Neural progenitor cell (in vitro differentiated cells): ENCODE data around the gene THBS1. TPM values are rescaled to one million over a fixed set of nuclear protein-coding genes. Genes with fewer than 3 reads are reported as not detected.

Experiments used
- DNase-seq: peaks from one replicate; pipeline ENCODE4 v3.0.0-alpha.2; 2016; ENCODE audit warnings: low spot score
- H2AFZ ChIP-seq: fragments of 200-600 bp; sonication (generic); replicated peaks from 2 replicates; pipeline ENCODE4 v1.6.1; 2016; ENCODE audit warnings: antibody characterized with exemption
- H3F3A ChIP-seq: fragments of 200-600 bp; sonication (generic); 2 replicates; pipeline ENCODE4 v1.6.1; 2016; ENCODE audit warnings: antibody characterized with exemption, low read depth
- H3K27ac ChIP-seq: fragments of 200-600 bp; sonication (generic); 2 replicates; pipeline ENCODE4 v1.5.1; 2016; ENCODE audit warnings: mild to moderate bottlenecking
- H3K27me3 ChIP-seq: fragments of 200-600 bp; sonication (generic); 2 replicates; pipeline ENCODE4 v1.6.1; 2016; ENCODE audit warnings: mild to moderate bottlenecking, moderate library complexity
- H3K36me3 ChIP-seq: fragments of 200-600 bp; sonication (generic); 2 replicates; pipeline ENCODE4 v1.5.1; 2016
- H3K4me1 ChIP-seq: fragments of 200-600 bp; sonication (generic); 2 replicates; pipeline ENCODE4 v1.6.1; 2016; ENCODE audit warnings: mixed run types
- H3K4me2 ChIP-seq: fragments of 200-600 bp; sonication (generic); 2 replicates; pipeline ENCODE4 v1.6.1; 2016
- H3K4me3 ChIP-seq: fragments of 200-600 bp; sonication (generic); 2 replicates; pipeline ENCODE4 v1.5.1; 2016
- H3K79me2 ChIP-seq: fragments of 200-600 bp; sonication (generic); 2 replicates; pipeline ENCODE4 v1.6.1; 2016; ENCODE audit warnings: low read depth
- H3K9ac ChIP-seq: fragments of 200-600 bp; sonication (generic); 2 replicates; pipeline ENCODE4 v1.6.1; 2016
- H3K9me3 ChIP-seq: fragments of 200-600 bp; sonication (generic); 2 replicates; pipeline ENCODE4 v1.5.1; 2016; ENCODE audit warnings: low read depth
- H4K20me1 ChIP-seq: fragments of 200-600 bp; sonication (generic); 2 replicates; pipeline ENCODE4 v1.6.1; 2016; ENCODE audit warnings: low read depth
- H3K27ac Mint-ChIP-seq: 3 replicates; pipeline ENCODE4 v1.8.0; 2021; ENCODE audit warnings: mixed read lengths
- H3K27me3 Mint-ChIP-seq: 2 replicates; pipeline ENCODE4 v1.8.0; 2022; ENCODE audit warnings: low read depth, mild to moderate bottlenecking, inconsistent platforms, moderate library complexity, mixed read lengths; ENCODE audit not compliant: insufficient read depth
- H3K36me3 Mint-ChIP-seq: 3 replicates; pipeline ENCODE4 v1.8.0; 2021; ENCODE audit warnings: mixed read lengths
- H3K4me1 Mint-ChIP-seq: 3 replicates; pipeline ENCODE4 v1.8.0; 2021; ENCODE audit warnings: mixed read lengths
- H3K4me3 Mint-ChIP-seq: 3 replicates; pipeline ENCODE4 v1.8.0; 2021; ENCODE audit warnings: mild to moderate bottlenecking, moderate library complexity, mixed read lengths
- H3K9me3 Mint-ChIP-seq: 3 replicates; pipeline ENCODE4 v1.8.0; 2020; ENCODE audit warnings: mixed read lengths
- CTCF ChIP-seq: fragments of 200-600 bp; sonication (generic); IDR thresholded peaks from 2 replicates; pipeline ENCODE4 v1.5.1; 2017; ENCODE audit warnings: antibody characterized with exemption, mild to moderate bottlenecking
- EZH2 ChIP-seq: fragments of 200-600 bp; sonication (generic); IDR thresholded peaks from 2 replicates; pipeline ENCODE4 v1.6.1; 2017; ENCODE audit warnings: antibody characterized with exemption, mild to moderate bottlenecking, moderate library complexity
- EZH2phosphoT487 ChIP-seq: fragments of 200-600 bp; sonication (generic); IDR thresholded peaks from 2 replicates; pipeline ENCODE4 v1.6.1; 2017; ENCODE audit warnings: antibody characterized with exemption
- total RNA-seq: library from RNA; depleted of rRNA; stranded (reverse); fragments of >200 nt; gene quantifications from 2 replicates; pipeline ENCODE4 v1.2.3, GENCODE V29; 2015; ENCODE audit warnings: low replicate concordance

THBS1 gene
- total RNA-seq, 1 donor from 2014 or later: 14.6 TPM

DNA sequence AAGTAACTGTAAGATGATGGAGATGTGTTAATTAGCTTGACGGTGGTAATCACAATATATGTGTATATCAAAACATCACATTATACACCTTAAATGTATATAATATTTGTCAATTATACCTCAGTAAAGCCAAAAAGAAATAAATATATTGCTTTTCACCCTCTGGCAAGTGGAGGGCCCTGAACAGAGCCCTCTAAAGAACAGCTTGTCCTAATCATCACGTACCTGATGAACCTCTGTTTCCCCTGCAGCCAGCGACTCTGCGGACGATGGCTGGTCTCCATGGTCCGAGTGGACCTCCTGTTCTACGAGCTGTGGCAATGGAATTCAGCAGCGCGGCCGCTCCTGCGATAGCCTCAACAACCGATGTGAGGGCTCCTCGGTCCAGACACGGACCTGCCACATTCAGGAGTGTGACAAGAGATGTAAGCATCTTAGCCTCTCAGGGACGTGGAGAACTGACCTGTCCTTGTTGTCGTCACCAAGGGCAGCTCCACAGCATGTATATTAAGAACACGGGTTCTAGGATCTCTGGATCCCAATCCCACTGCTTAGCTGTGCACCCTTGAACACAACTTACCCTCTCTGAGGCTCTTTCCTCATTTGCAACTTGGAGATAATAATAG, 6.3 kb downstream of the THBS1 start:
- no peaks in the 10 kb centered on the region for H3K36me3 ChIP-seq

DNA sequence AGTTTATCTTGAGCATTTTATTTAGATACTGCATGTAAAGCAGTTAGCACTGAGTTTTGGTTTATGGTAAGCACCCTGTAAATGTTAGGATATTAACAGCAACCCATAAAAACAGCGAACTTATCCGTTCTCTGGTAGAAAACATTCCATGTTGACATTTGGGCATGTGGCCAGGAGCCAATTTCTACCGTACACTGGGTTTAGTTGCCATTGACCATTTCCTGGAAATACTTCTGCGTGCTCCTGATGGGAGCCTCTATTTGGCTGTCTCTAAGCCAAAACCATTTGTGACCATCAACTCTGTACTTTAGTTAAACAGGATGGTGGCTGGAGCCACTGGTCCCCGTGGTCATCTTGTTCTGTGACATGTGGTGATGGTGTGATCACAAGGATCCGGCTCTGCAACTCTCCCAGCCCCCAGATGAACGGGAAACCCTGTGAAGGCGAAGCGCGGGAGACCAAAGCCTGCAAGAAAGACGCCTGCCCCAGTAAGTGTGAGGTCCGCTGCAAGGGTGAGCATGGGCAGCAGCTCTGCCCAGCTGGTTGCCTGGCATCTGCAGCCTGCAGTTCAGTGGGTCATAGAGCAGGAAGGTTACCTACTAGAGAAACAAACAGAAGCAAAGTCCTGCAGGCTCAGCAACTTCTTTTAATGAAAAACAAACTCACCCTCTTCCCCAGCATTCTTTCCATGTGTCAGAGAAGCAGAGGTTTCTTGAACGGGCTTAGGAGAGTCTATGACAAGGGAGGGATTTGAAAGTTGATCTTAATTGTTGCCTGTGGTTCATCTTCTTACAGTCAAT, 7.1 kb downstream of the THBS1 start:
- peaks cover 2% of the 10 kb centered on the region for H3K27me3 Mint-ChIP-seq
- Histone ChIP-seq H3K4me3 (no peak overlapping the region), H3F3A (no peaks in the 10 kb centered on the region), H3K79me2 (no peaks in the 10 kb centered on the region), H3K36me3 (no peaks in the 10 kb centered on the region), H3K4me1 (no peaks in the 10 kb centered on the region), H3K9ac (no peak overlapping the region), H4K20me1 (no peaks in the 10 kb centered on the region), H3K4me2 (no peak overlapping the region), H3K27ac (no peak overlapping the region), H3K9me3 (no peaks in the 10 kb centered on the region), H3K27me3 (no peaks in the 10 kb centered on the region), H2AFZ (no peak overlapping the region)
- peaks cover 46% of the 10 kb centered on the region for H3K36me3 Mint-ChIP-seq
- H3K9me3 Mint-ChIP-seq: no peaks in the 10 kb centered on the region
- peaks cover 10% of the 10 kb centered on the region for H3K4me1 Mint-ChIP-seq
- H3K27ac Mint-ChIP-seq: no peak overlapping the region
- no peak overlapping the region for H3K4me3 Mint-ChIP-seq
- DNase-seq: no peak
- TF ChIP-seq EZH2 (no peak), CTCF (no peak), EZH2phosphoT487 (no peak)

More for the DNA sequence above, 6.3 kb downstream of the THBS1 start:
- Histone ChIP-seq H3K9ac (no peak overlapping the region), H3K27ac (no peak overlapping the region), H3K4me1 (no peaks in the 10 kb centered on the region), H3K9me3 (no peaks in the 10 kb centered on the region), H3F3A (no peaks in the 10 kb centered on the region), H3K79me2 (no peaks in the 10 kb centered on the region), H3K4me2 (no peak overlapping the region), H2AFZ (no peak overlapping the region), H4K20me1 (no peaks in the 10 kb centered on the region), H3K4me3 (no peak overlapping the region), H3K27me3 (no peaks in the 10 kb centered on the region)
- Mint-ChIP-seq H3K27me3 (peaks cover 2% of the 10 kb centered on the region), H3K27ac (no peak overlapping the region), H3K9me3 (no peaks in the 10 kb centered on the region), H3K4me3 (no peak overlapping the region), H3K4me1 (peaks cover 16% of the 10 kb centered on the region), H3K36me3 (peaks cover 41% of the 10 kb centered on the region)
- no peak for TF ChIP-seq CTCF
- no peak for TF ChIP-seq EZH2
- no peak for TF ChIP-seq EZH2phosphoT487
- DNase-seq: no peak

DNA sequence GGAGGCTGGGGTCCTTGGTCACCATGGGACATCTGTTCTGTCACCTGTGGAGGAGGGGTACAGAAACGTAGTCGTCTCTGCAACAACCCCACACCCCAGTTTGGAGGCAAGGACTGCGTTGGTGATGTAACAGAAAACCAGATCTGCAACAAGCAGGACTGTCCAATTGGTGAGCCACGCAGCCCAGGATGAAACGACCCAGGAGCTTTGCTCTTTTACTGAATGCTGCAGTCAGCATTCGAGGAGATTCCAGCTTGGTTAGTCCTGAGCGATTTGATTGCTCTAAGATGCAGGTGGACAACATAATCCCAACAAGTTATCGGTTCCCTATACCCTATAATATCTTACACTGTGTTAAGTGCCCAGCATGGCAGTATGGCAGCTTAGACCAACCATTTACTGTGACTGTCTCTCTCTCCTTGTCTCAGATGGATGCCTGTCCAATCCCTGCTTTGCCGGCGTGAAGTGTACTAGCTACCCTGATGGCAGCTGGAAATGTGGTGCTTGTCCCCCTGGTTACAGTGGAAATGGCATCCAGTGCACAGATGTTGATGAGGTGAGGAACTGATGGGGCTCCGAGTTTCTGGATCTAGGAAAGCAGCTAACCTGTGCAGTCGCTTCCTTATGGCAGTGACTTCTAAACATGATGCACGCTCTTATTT, 7.8 kb downstream of the THBS1 start:
- Histone ChIP-seq H3F3A (no peaks in the 10 kb centered on the region), H3K9me3 (no peaks in the 10 kb centered on the region), H3K36me3 (no peaks in the 10 kb centered on the region), H4K20me1 (no peaks in the 10 kb centered on the region), H3K27ac (no peak overlapping the region), H3K9ac (no peak overlapping the region), H3K4me1 (no peaks in the 10 kb centered on the region), H2AFZ (no peak overlapping the region), H3K4me2 (no peak overlapping the region), H3K4me3 (no peak overlapping the region), H3K79me2 (no peaks in the 10 kb centered on the region), H3K27me3 (no peaks in the 10 kb centered on the region)
- no peaks in the 10 kb centered on the region for H3K9me3 Mint-ChIP-seq
- H3K36me3 Mint-ChIP-seq: peaks cover 45% of the 10 kb centered on the region
- TF ChIP-seq EZH2 (no peak), CTCF (no peak), EZH2phosphoT487 (no peak)
- no peak overlapping the region for H3K27ac Mint-ChIP-seq
- DNase-seq: no peak
- H3K4me3 Mint-ChIP-seq: no peak overlapping the region
- H3K27me3 Mint-ChIP-seq: peaks cover 2% of the 10 kb centered on the region
- H3K4me1 Mint-ChIP-seq: peaks cover 4% of the 10 kb centered on the region
